Psoas muscle (tissue), 8 donors: ENCODE measurements around the gene KREMEN2. TPM values are rescaled to one million over a fixed set of nuclear protein-coding genes. Genes with fewer than 3 reads are reported as not detected.
"Not testable (repeated sequence)": the region's sequence is repeated elsewhere in the genome, so short reads cannot be mapped to it uniquely, and the experiment has no call there.

Experiments used
- ATAC-seq, 4 donors: fragments of 200-7000 bp; cut with Tn5 transposase; one replicate each; pipeline ENCODE4 v1.9.1; 2020; ENCODE audit warnings: moderate library complexity in 3 of 4, mild to moderate bottlenecking in 2 of 4
- DNase-seq, 2 donors: peaks; one replicate each; pipeline ENCODE4 v3.0.0-alpha.2; 2020
- H3K27ac ChIP-seq: fragments of 200-600 bp; one replicate; pipeline ENCODE4 v1.8.0; 2022
- H3K27me3 ChIP-seq, 3 donors: fragments of 200-600 bp in 1 of 3; one replicate each; pipeline versions ENCODE4 v1.6.1 to v1.8.0; 2013 to 2022; ENCODE audit warnings: low read length in 2 of 3, mild to moderate bottlenecking in 2 of 3, moderate library complexity in 1 of 3; ENCODE audit not compliant: insufficient read depth in 3 of 3
- H3K36me3 ChIP-seq, 2 donors: fragments of 200-600 bp in 1 of 2; one replicate each; pipeline versions ENCODE4 v1.6.1 to v1.8.0; 2013 to 2022; ENCODE audit warnings: low read depth in 1 of 2, mild to moderate bottlenecking in 1 of 2, moderate library complexity in 1 of 2; ENCODE audit not compliant: insufficient read depth in 1 of 2
- H3K4me1 ChIP-seq: fragments of 200-600 bp; one replicate; pipeline ENCODE4 v1.8.0; 2022
- H3K4me3 ChIP-seq: fragments of 200-600 bp; one replicate; pipeline ENCODE4 v1.8.0; 2022; ENCODE audit warnings: mild to moderate bottlenecking
- H3K9me3 ChIP-seq: fragments of 200-600 bp; one replicate; pipeline ENCODE4 v1.8.0; 2022
- CTCF ChIP-seq: fragments of 200-600 bp; IDR thresholded peaks from one replicate; pipeline ENCODE4 v1.8.0; 2022; ENCODE audit warnings: antibody characterized with exemption
- WGBS, 3 donors: extraction: QIAGEN DNeasy Blood & Tissue Kit; methylation state at CpG; one replicate each; pipeline versions ENCODE4 v1.1.6 to v1.1.7; 2013; 5-methylcytosine and 5-hydroxymethylcytosine counted together
- intact Hi-C, 2 donors: fragments of 100-400 bp; cut with DNase I; formaldehyde crosslinking; loops; one replicate each; pipeline versions ENCODE4 v1.11.0 to v1.14.2; 2022
- polyA plus RNA-seq, 3 donors: library from polyadenylated mRNA; stranded (reverse); fragments of 200-250 nt; gene quantifications; one replicate each; pipeline ENCODE4 v1.2.3, GENCODE V29; 2013
- total RNA-seq, 4 donors: library from RNA; stranded (reverse); fragmentation: NEBNext Ultra II Directional in 2 of 4; extraction: Animal tissue kit (Norgen Biotek cat#: 25700) in 2 of 4; gene quantifications; one replicate each; pipeline versions ENCODE4 v1.2.1 to v1.2.4, GENCODE V29; 2021 to 2023
- donor health status: healthy with polysubstance abuse.
- donor health status: DM: no; HTN: no; CAD: no; lungs with moderate emphysema.
- donor health status: Bipolar disorder and iron deficiency.
- donor health status: healthy.
- donor health status: DM: yes; HTN: yes; CAD: no.
- donor health status: DM: no; HTN: no; CAD: no.
- donor health status: DM: no; HTN: no; CAD: no.
- donor health status: DM: yes; HTN: yes; CAD: no.

Gene KREMEN2
- total and polyA plus RNA-seq, 7 donors = 0.01 to 0.04 TPM; not detected in 5

GRCh38 chr16:2938206-2938605, 25.9 kb upstream of the KREMEN2 start:
- H3K27me3 ChIP-seq = no peaks in the 10 kb centered on the region
- peaks cover 4 to 93% of the 10 kb centered on the region in 2 donors for H3K36me3 ChIP-seq
- no peaks in the 10 kb centered on the region for H3K9me3 ChIP-seq
- ATAC-seq (no peak), DNase-seq (no peak)
- H3K4me1 ChIP-seq = no peaks in the 10 kb centered on the region
- intact Hi-C loops = no loop called here
- H3K4me3 ChIP-seq = no peak overlapping the region
- TF ChIP-seq CTCF = no peak
- H3K27ac ChIP-seq = no peak overlapping the region
- WGBS, 3 donors = 94 to 95% (median 95%) methylated on average over 11 to 12 of the region's 12 CpGs

GRCh38 chr16:2939968-2940367, 24.1 kb upstream of the KREMEN2 start:
- DNase-seq (no peak), ATAC-seq (no peak)
- no peak overlapping the region for H3K27ac ChIP-seq
- no peak overlapping the region for H3K4me3 ChIP-seq
- H3K9me3 ChIP-seq = no peaks in the 10 kb centered on the region
- no peaks in the 10 kb centered on the region for H3K27me3 ChIP-seq
- intact Hi-C loops = no loop called here
- H3K4me1 ChIP-seq = no peaks in the 10 kb centered on the region
- WGBS, 3 donors = 65 to 75% (median 75%) methylated on average over 2 of the region's 2 CpGs
- peaks cover 6 to 94% of the 10 kb centered on the region in 2 donors for H3K36me3 ChIP-seq
- TF ChIP-seq CTCF = no peak

- H3K36me3 ChIP-seq = peaks cover 6 to 83% of the 10 kb centered on the region in 2 donors
- TF ChIP-seq CTCF = no peak
- H3K4me3 ChIP-seq = no peak overlapping the region
- H3K4me1 ChIP-seq = no peaks in the 10 kb centered on the region
- no peak overlapping the region for H3K27ac ChIP-seq
- peak in 2 of 4 donors; percentile 24 to 42 for ATAC-seq
- H3K9me3 ChIP-seq = no peaks in the 10 kb centered on the region
- no peak for DNase-seq
- H3K27me3 ChIP-seq = no peaks in the 10 kb centered on the region
- intact Hi-C loops = no loop called here
- WGBS, 3 donors = 29 to 57% (median 32%) methylated on average over 4 of the region's 4 CpGs
Measured at GRCh38 chr16:2942045-2942444, 22.0 kb upstream of the KREMEN2 start.

GRCh38 chr16:2943716-2944115, 20.4 kb upstream of the KREMEN2 start:
- intact Hi-C loops, ATAC-seq, H3K4me3 ChIP-seq, H3K4me1 ChIP-seq, H3K27ac ChIP-seq, H3K9me3 ChIP-seq, H3K27me3 ChIP-seq, DNase-seq: not testable (repeated sequence)
- WGBS, 3 donors = 87 to 90% (median 90%) methylated on average over 12 of the region's 12 CpGs
- peaks cover 3 to 69% of the 10 kb centered on the region in 2 donors for H3K36me3 ChIP-seq

- Histone ChIP-seq H3K27ac (no peak overlapping the region), H3K9me3 (no peaks in the 10 kb centered on the region), H3K4me1 (peaks cover 20% of the 10 kb centered on the region), H3K36me3 (peaks cover 3 to 53% of the 10 kb centered on the region in 2 donors), H3K4me3 (no peak overlapping the region), H3K27me3 (no peaks in the 10 kb centered on the region)
- ATAC-seq (no peak), DNase-seq (no peak)
- 94 to 98% (median 94%) methylated on average over 4 of the region's 4 CpGs for WGBS, 3 donors
- intact Hi-C loops = no loop called here
- TF ChIP-seq CTCF = no peak
Measured at GRCh38 chr16:2946649-2947048, 17.4 kb upstream of the KREMEN2 start.
